Astrocyte (in vitro differentiated cells and primary cell): ENCODE data around the gene COL6A1.

Source experiments
- EZH2 ChIP-seq: IDR thresholded peaks from 2 replicates; pipeline ENCODE4 v1.6.1; 2012; ENCODE audit warnings: mild to moderate bottlenecking, low read length, inconsistent platforms; ENCODE audit not compliant: insufficient read depth
- TF ChIP-seq, protein P1 (sequence below): IDR thresholded peaks from 2 replicates; pipeline ENCODE4 v1.5.1; 2011; ENCODE audit warnings: low read depth, mild to moderate bottlenecking, inconsistent platforms, low read length, moderate library complexity; ENCODE audit not compliant: insufficient read depth

DNA sequence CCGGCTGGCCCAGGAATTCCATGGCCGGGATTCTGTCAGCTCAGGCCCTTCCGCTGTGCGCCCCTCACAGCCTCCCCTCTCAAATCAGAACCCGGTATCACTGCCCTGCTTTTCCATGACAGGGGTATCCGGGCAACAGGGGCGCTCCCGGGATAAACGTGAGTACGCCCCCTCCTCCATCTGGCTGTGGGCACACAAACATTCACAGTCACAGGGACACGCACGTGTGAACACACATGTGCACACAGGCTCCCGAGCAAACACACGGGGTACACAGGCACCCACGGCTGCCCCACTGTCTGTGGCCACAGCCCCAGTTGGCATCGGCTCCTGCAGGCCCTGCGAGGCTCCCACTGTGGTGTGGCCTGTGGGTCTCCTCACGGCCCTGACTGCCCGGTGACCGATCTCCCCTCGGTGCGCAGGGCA, 16.7 kb downstream of the COL6A1 start:
- TF ChIP-seq, protein P1, sequence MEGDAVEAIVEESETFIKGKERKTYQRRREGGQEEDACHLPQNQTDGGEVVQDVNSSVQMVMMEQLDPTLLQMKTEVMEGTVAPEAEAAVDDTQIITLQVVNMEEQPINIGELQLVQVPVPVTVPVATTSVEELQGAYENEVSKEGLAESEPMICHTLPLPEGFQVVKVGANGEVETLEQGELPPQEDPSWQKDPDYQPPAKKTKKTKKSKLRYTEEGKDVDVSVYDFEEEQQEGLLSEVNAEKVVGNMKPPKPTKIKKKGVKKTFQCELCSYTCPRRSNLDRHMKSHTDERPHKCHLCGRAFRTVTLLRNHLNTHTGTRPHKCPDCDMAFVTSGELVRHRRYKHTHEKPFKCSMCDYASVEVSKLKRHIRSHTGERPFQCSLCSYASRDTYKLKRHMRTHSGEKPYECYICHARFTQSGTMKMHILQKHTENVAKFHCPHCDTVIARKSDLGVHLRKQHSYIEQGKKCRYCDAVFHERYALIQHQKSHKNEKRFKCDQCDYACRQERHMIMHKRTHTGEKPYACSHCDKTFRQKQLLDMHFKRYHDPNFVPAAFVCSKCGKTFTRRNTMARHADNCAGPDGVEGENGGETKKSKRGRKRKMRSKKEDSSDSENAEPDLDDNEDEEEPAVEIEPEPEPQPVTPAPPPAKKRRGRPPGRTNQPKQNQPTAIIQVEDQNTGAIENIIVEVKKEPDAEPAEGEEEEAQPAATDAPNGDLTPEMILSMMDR = no peak
- TF ChIP-seq EZH2 = no peak
